SU-DHL-6 (cell line): Measurements from ENCODE around the gene TENM4.

Experiments used
- H2AFZ ChIP-seq: fragments of 200-600 bp; sonication (generic); 2 replicates; pipeline ENCODE4 v1.6.1; 2014; ENCODE audit warnings: low read depth, mild to moderate bottlenecking, moderate library complexity, mixed read lengths, antibody characterized with exemption, low read length; ENCODE audit not compliant: severe bottlenecking
- H3F3A ChIP-seq: fragments of 200-600 bp; shearing (Covaris generic); 2 replicates; pipeline ENCODE4 v1.6.0; 2016; ENCODE audit warnings: antibody characterized with exemption, mild to moderate bottlenecking; ENCODE audit not compliant: insufficient read depth
- H3K27ac ChIP-seq: fragments of 200-600 bp; sonication (generic); 2 replicates; pipeline ENCODE4 v1.5.1; 2016; ENCODE audit warnings: low read depth, mild to moderate bottlenecking, low read length, moderate library complexity, mixed read lengths
- H3K27me3 ChIP-seq: fragments of 200-600 bp; sonication (generic), shearing (Covaris generic); 2 replicates; pipeline ENCODE4 v1.6.0; 2014; ENCODE audit warnings: mild to moderate bottlenecking, low read length
- H3K36me3 ChIP-seq: fragments of 200-600 bp; sonication (generic); 2 replicates; pipeline ENCODE4 v1.6.1; 2014; ENCODE audit warnings: mild to moderate bottlenecking, low read length, mixed read lengths
- H3K4me2 ChIP-seq: fragments of 300-600, 200-600 bp; shearing (Covaris generic), sonication (generic); 2 replicates; pipeline ENCODE4 v1.6.0; 2014; ENCODE audit warnings: low read length, low read depth, mild to moderate bottlenecking; ENCODE audit not compliant: poor library complexity, severe bottlenecking
- H3K4me3 ChIP-seq: fragments of 200-600 bp; sonication (generic); 2 replicates; pipeline ENCODE4 v1.5.1; 2014; ENCODE audit warnings: antibody characterized with exemption, low read length, mild to moderate bottlenecking, mixed read lengths; ENCODE audit not compliant: insufficient read depth, poor library complexity, severe bottlenecking
- H3K79me2 ChIP-seq: fragments of 200-600 bp; sonication (generic); 2 replicates; pipeline ENCODE4 v1.6.1; 2014; ENCODE audit warnings: mild to moderate bottlenecking, low read length, moderate library complexity; ENCODE audit not compliant: insufficient read depth
- H3K9ac ChIP-seq: fragments of 200-600 bp; sonication (generic); 2 replicates; pipeline ENCODE4 v1.7.0; 2014; ENCODE audit warnings: mild to moderate bottlenecking, low read length
- H3K9me2 ChIP-seq: fragments of 200-600 bp; sonication (generic); replicated peaks from 2 replicates; pipeline ENCODE4 v1.6.1; 2014; ENCODE audit warnings: low read length; ENCODE audit not compliant: insufficient read depth
- H3K9me3 ChIP-seq: fragments of 200-600 bp; sonication (generic); 2 replicates; pipeline ENCODE4 v1.6.1; 2014; ENCODE audit warnings: low read length, mixed read lengths; ENCODE audit not compliant: insufficient read depth
- H4K20me1 ChIP-seq: fragments of 200-600 bp; sonication (generic); 2 replicates; pipeline ENCODE4 v1.6.1; 2014; ENCODE audit warnings: low read depth, mild to moderate bottlenecking, antibody characterized with exemption, low read length, moderate library complexity, mixed read lengths
- CTCF ChIP-seq: fragments of 200-600 bp; sonication (generic); IDR thresholded peaks from one replicate; pipeline ENCODE4 v1.5.1; 2017; ENCODE audit warnings: antibody characterized with exemption, mild to moderate bottlenecking, low read length, moderate library complexity; ENCODE audit not compliant: insufficient read depth, poor library complexity, severe bottlenecking
- EZH2phosphoT487 ChIP-seq: fragments of 200-600 bp; sonication (generic), shearing (Covaris generic); conservative IDR thresholded peaks from 2 replicates; pipeline ENCODE4 v1.6.1; 2018; ENCODE audit warnings: mild to moderate bottlenecking, antibody characterized with exemption, low read length, moderate library complexity, mixed read lengths

TENM4 gene

GRCh38 chr11:78825591-78826020 lies 615.2 kb downstream of the TENM4 start:
- Histone ChIP-seq H3K4me2 (no peak overlapping the region), H3K79me2 (no peaks in the 10 kb centered on the region), H3K36me3 (no peaks in the 10 kb centered on the region), H3K9me3 (no peaks in the 10 kb centered on the region), H3F3A (no peaks in the 10 kb centered on the region), H3K27me3 (no peaks in the 10 kb centered on the region), H3K4me3 (no peak overlapping the region), H2AFZ (no peak overlapping the region), H3K9me2 (no peaks in the 10 kb centered on the region), H3K9ac (no peak overlapping the region), H4K20me1 (no peaks in the 10 kb centered on the region), H3K27ac (no peak overlapping the region)
- TF ChIP-seq EZH2phosphoT487 (no peak), CTCF (no peak)

- TF ChIP-seq EZH2phosphoT487 (no peak), CTCF (no peak)
- H3K79me2 ChIP-seq: no peaks in the 10 kb centered on the region
- no peak overlapping the region for H3K9ac ChIP-seq
- no peak overlapping the region for H3K4me2 ChIP-seq
- H3K9me2 ChIP-seq: no peaks in the 10 kb centered on the region
- no peaks in the 10 kb centered on the region for H3K36me3 ChIP-seq
- no peaks in the 10 kb centered on the region for H4K20me1 ChIP-seq
- H3K9me3 ChIP-seq: no peaks in the 10 kb centered on the region
- H3K27me3 ChIP-seq: no peaks in the 10 kb centered on the region
- no peak overlapping the region for H3K27ac ChIP-seq
- no peak overlapping the region for H2AFZ ChIP-seq
- H3K4me3 ChIP-seq: no peak overlapping the region
- H3F3A ChIP-seq: no peaks in the 10 kb centered on the region
Observed at GRCh38 chr11:78823588-78823987, 617.2 kb downstream of the TENM4 start.

GRCh38 chr11:78822931-78823423 lies 617.9 kb downstream of the TENM4 start:
- H3K9me3 ChIP-seq: no peaks in the 10 kb centered on the region
- H2AFZ ChIP-seq: no peak overlapping the region
- H3K9me2 ChIP-seq: no peaks in the 10 kb centered on the region
- no peaks in the 10 kb centered on the region for H3K27me3 ChIP-seq
- H3K9ac ChIP-seq: no peak overlapping the region
- no peaks in the 10 kb centered on the region for H3K79me2 ChIP-seq
- no peak overlapping the region for H3K4me3 ChIP-seq
- H3F3A ChIP-seq: no peaks in the 10 kb centered on the region
- H3K27ac ChIP-seq: no peak overlapping the region
- no peak overlapping the region for H3K4me2 ChIP-seq
- no peak for TF ChIP-seq EZH2phosphoT487
- no peak for TF ChIP-seq CTCF
- no peaks in the 10 kb centered on the region for H3K36me3 ChIP-seq
- no peaks in the 10 kb centered on the region for H4K20me1 ChIP-seq
